Nephron (organoid): ENCODE results near the gene HNRNPL.

Source experiments
- H3K27ac Mint-ChIP-seq, 3 experiments: 2 replicates each; pipeline ENCODE4 v1.8.0; 2020; ENCODE audit warnings: mixed read lengths in 3 of 3, mild to moderate bottlenecking in 2 of 3, moderate library complexity in 1 of 3
- H3K27me3 Mint-ChIP-seq: 2 replicates; pipeline ENCODE4 v1.8.0; 2021; ENCODE audit warnings: low read depth, mild to moderate bottlenecking, moderate library complexity, mixed read lengths
- H3K36me3 Mint-ChIP-seq: 2 replicates; pipeline ENCODE4 v1.8.0; 2020; ENCODE audit warnings: low read depth, mixed read lengths
- H3K4me1 Mint-ChIP-seq: 2 replicates; pipeline ENCODE4 v1.8.0; 2020; ENCODE audit warnings: mixed read lengths
- H3K4me3 Mint-ChIP-seq, 3 experiments: 2 replicates each; pipeline ENCODE4 v1.8.0; 2020; ENCODE audit warnings: mild to moderate bottlenecking in 3 of 3, mixed read lengths in 3 of 3, moderate library complexity in 2 of 3
- H3K9me3 Mint-ChIP-seq: 2 replicates; pipeline ENCODE4 v1.8.0; 2020; ENCODE audit warnings: mixed read lengths
- TF ChIP-seq, protein P1 (sequence below), 3 experiments: fragments of 200-600 bp; sonication (generic); IDR thresholded peaks; one replicate each; pipeline ENCODE4 v1.5.0; 2021; ENCODE audit warnings: antibody characterized with exemption in 3 of 3; ENCODE audit not compliant: unreplicated experiment in 3 of 3

HNRNPL gene

DNA sequence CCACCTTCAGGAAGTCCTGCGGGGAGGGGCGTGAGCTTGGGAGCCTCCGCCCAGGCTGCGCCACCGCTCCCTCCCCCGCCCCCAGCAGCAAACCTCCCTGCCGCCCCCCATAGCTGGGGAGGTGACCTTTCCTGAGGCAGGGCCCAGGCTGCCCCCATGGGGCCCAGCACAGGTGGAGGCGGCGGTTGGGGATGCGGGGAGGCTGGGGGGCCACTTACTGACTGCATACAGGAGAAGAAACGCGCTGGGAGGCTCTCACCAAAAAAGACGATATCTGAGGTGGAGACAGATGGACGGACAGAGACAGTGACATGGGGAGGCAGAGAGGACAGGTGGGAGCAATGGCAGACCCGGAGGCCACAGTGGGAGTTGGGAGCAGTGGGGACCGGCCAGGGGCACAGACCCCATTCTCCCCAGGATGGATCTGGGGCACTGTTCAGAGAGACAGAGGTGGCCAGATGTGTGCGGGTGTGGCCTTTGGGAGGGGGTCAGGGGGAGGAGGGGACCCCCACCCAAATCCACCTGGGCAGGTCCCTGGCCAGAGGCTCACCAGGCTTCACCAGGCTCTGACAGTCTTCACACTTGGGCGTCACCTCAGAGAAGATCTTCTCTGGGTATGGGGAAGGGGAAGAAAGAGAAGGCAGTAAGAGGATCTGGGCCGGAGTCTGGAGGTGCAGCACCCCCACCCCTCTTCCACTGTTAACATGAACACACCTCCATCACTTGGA, 31.3 kb upstream of the HNRNPL start:
- no peaks in the 10 kb centered on the region for H3K9me3 Mint-ChIP-seq

DNA sequence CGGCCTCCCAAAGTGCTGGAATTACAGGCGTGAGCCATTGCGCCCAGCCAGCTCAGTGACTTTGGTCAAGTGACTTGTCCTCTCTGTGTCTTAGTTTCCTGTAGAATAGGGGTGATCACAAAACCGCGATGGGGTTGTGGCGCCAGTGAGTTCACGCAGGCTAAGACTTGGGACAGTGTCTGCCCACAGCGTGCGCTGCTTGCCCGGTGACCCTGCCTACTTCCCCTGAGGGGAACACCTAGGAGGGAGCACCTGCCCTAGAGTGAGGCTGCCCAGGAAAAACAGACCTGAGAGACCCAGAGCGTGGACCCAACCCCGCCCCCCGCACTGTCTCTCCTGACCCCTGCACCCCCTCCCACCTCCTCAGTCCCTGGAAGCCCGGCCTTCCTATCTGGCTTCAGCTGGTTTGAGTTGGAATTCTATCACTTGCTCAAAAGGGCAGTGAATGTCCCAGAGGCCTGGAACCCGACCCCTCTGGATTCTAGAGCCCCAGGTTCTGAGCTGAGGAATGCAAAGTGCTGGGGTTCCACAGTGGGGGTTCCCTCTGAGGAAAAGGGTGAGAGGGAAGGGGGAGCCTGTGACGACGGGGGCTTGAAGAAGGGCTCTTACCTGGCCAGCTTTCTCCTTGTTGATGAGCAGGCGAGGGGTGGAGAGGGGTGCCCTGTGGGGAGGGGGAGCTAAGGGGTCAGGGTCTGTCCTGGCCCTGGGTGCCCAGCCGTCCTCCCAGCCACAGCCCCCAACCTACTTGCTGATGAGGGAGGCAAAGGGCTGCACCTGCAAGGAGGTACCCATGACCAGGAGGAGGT, 30.5 kb upstream of the HNRNPL start:
- peak overlapping the region in 1 of 3 experiments; percentile 65 for H3K27ac Mint-ChIP-seq
- no peaks in the 10 kb centered on the region for H3K9me3 Mint-ChIP-seq
- peaks cover 9% of the 10 kb centered on the region for H3K36me3 Mint-ChIP-seq
- TF ChIP-seq, protein P1, sequence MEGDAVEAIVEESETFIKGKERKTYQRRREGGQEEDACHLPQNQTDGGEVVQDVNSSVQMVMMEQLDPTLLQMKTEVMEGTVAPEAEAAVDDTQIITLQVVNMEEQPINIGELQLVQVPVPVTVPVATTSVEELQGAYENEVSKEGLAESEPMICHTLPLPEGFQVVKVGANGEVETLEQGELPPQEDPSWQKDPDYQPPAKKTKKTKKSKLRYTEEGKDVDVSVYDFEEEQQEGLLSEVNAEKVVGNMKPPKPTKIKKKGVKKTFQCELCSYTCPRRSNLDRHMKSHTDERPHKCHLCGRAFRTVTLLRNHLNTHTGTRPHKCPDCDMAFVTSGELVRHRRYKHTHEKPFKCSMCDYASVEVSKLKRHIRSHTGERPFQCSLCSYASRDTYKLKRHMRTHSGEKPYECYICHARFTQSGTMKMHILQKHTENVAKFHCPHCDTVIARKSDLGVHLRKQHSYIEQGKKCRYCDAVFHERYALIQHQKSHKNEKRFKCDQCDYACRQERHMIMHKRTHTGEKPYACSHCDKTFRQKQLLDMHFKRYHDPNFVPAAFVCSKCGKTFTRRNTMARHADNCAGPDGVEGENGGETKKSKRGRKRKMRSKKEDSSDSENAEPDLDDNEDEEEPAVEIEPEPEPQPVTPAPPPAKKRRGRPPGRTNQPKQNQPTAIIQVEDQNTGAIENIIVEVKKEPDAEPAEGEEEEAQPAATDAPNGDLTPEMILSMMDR (IDR thresholded peaks at IDR 0.05; ENCODE audit: unreplicated experiment in 3 of 3): no peak
- no peak overlapping the region for H3K4me3 Mint-ChIP-seq
- peaks cover 36% of the 10 kb centered on the region for H3K4me1 Mint-ChIP-seq
- peaks cover 3% of the 10 kb centered on the region for H3K27me3 Mint-ChIP-seq

More for the DNA sequence above, 31.3 kb upstream of the HNRNPL start:
- Mint-ChIP-seq H3K27me3 (peaks cover 3% of the 10 kb centered on the region), H3K27ac (peak overlapping the region in 1 of 3 experiments; percentile 31), H3K4me1 (peaks cover 34% of the 10 kb centered on the region), H3K4me3 (no peak overlapping the region), H3K36me3 (peaks cover 9% of the 10 kb centered on the region)
- TF ChIP-seq, protein P1 (IDR thresholded peaks at IDR 0.05; ENCODE audit: unreplicated experiment in 3 of 3): no peak

DNA sequence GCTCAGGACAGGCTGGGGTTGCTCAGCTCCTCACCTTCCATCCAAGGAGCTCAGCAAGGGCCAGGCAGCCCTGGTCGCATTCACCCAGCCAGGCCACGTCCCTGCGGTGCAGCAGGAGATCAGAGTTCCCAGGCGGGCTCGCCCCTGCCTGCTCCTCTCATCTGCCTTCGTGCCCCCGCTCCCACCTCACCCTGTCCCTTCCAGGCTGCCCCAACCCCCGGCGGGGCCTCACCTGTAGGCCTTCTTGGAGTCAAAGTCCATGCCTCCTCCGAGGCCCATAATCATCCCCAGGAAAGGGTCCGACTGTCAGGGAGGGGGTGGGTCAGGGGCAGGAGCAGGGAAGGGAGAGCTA, 29.6 kb upstream of the HNRNPL start:
- Mint-ChIP-seq H3K4me1 (peaks cover 36% of the 10 kb centered on the region), H3K9me3 (no peaks in the 10 kb centered on the region), H3K4me3 (no peak overlapping the region), H3K27ac (peak overlapping the region in 1 of 3 experiments; percentile 65), H3K27me3 (peaks cover 3% of the 10 kb centered on the region), H3K36me3 (peaks cover 9% of the 10 kb centered on the region)
- TF ChIP-seq, protein P1 (IDR thresholded peaks at IDR 0.05; ENCODE audit: unreplicated experiment in 3 of 3): no peak

DNA sequence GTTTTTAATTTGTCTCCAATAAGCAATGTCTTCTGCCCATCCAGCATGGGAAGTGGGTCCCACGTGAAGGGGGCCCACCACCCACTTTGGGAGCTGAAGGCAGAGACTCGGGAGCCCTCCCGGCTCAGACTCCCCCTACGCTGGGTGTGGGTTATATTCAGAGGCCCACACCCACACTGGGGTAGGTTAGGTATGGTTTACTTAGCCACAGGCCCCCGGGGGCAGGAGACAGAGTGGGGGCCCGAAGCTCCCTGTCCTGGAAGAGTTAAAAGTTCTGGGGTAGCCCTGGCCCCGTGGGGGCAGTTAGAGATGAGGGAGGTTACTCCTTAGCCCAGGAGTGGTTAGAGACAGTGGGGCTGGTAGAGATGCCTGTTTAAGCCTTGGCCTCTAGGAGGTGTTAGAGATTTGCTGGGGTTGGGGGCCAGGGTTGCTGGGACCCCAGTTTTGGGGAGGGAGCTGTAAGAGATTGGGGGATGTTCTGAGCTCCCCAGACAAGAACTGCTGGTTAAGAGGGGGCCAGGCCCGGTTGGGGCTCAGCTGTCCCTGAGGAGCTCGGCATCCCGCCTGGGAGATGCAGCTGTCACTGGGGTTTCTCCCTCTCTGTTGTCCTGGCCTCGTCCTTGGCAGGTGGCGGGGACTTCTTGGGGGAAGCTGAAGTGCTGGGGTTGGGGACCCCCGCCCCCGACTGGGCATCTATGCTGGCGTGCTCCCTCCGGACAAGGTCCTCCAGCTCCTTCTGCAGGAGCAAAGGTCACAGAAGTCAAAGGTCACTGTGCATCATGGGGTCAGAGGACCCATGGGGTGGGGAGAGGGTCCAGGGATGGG, 29.0 kb upstream of the HNRNPL start:
- H3K27me3 Mint-ChIP-seq: peaks cover 3% of the 10 kb centered on the region
- TF ChIP-seq, protein P1 (IDR thresholded peaks at IDR 0.05; ENCODE audit: unreplicated experiment in 3 of 3): peak in 1 of 3 experiments; percentile 7
- peaks cover 36% of the 10 kb centered on the region for H3K4me1 Mint-ChIP-seq
- H3K27ac Mint-ChIP-seq: peak overlapping the region; percentile 40 to 91 (median 62)
- H3K4me3 Mint-ChIP-seq: no peak overlapping the region
- H3K36me3 Mint-ChIP-seq: peaks cover 9% of the 10 kb centered on the region
- no peaks in the 10 kb centered on the region for H3K9me3 Mint-ChIP-seq

DNA sequence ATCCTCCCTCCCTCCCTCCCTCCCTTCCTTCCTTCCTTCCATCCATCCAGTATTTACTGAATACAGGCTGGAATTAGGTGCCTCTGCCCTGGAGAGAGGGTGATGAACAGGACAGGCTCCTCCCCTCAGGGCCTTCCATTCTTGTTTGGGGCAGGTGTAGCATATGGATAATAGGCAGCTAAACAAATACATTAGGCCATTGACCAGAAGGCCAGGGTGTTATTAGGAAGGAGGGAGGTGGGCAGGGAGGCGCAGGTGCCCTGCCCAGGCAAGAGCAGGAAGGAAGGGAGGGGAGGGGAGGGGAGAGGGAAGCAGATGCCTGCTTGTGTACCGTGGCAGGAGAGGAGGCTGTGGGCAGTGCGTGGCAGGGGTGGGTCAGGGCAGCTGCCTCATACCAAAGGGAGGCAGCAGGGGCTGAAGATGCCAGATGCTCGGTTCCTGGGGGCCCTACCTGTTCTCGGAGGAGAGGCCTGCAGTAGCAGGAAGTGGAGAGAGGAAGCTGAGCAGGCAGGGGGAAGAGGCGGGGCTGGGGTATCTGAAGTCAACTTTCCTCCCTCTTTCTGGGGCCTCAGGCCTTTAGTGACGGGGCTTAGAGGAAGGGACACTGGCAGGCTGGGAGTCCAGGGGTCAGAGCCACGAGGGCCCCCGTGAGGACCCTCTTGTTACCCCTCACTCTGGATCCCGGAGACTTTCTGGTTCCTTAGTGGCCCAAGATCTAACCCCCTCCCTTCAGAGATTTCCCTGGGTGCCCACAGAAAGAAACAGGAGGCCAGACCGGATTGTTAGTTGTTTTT, 28.2 kb upstream of the HNRNPL start, which contains the start of gene RINL:
Gene RINL, minus strand, starts transcription at position 495 of the 794 bp plus-strand sequence. CDS start 1,533 bp downstream, outside the sequence.
- Mint-ChIP-seq H3K36me3 (peaks cover 3% of the 10 kb centered on the region), H3K27me3 (peaks cover 3% of the 10 kb centered on the region), H3K9me3 (no peaks in the 10 kb centered on the region), H3K27ac (peak within 1 kb of the TSS; percentile 40 to 91 (median 62)), H3K4me1 (peaks cover 37% of the 10 kb centered on the region), H3K4me3 (no peak within 1 kb of the TSS)
- TF ChIP-seq, protein P1 (IDR thresholded peaks at IDR 0.05; ENCODE audit: unreplicated experiment in 3 of 3): no peak
